Lung (tissue), 12 donors: ENCODE measurements around the gene LIFR. TPM values are rescaled to one million over a fixed set of nuclear protein-coding genes. Genes with fewer than 3 reads are reported as not detected.
A peak's percentile ranks its signal among the peaks of the same experiment; 100 is the strongest.

Experiments used
- ATAC-seq: fragments of 200-7000 bp; cut with Tn5 transposase; one replicate; pipeline ENCODE4 v1.9.1; 2020; ENCODE audit warnings: moderate number of reproducible peaks; ENCODE audit not compliant: insufficient read depth, low FRiP score
- DNase-seq, 3 donors: peaks; one replicate each; pipeline ENCODE4 v3.0.0-alpha.2; 2013 to 2017
- H3K27ac ChIP-seq, 2 donors: one replicate each; pipeline ENCODE4 v1.5.1; 2013; ENCODE audit warnings: mild to moderate bottlenecking in 2 of 2, moderate library complexity in 2 of 2, control low read depth in 1 of 2, inconsistent platforms in 1 of 2, low read depth in 1 of 2, low read length in 1 of 2
- H3K27me3 ChIP-seq, 3 donors: one replicate each; pipeline ENCODE4 v1.5.1; 2013; ENCODE audit warnings: low read length in 2 of 3; ENCODE audit not compliant: control insufficient read depth in 3 of 3, insufficient read depth in 3 of 3
- H3K36me3 ChIP-seq, 4 donors: one replicate each; pipeline ENCODE4 v1.5.1; 2013; ENCODE audit warnings: low read length in 4 of 4, mild to moderate bottlenecking in 1 of 4, moderate library complexity in 1 of 4; ENCODE audit not compliant: control insufficient read depth in 4 of 4, insufficient read depth in 4 of 4
- H3K4me1 ChIP-seq, 5 donors: one replicate each; pipeline ENCODE4 v1.5.1; 2013; ENCODE audit warnings: low read length in 5 of 5, mild to moderate bottlenecking in 2 of 5, moderate library complexity in 1 of 5; ENCODE audit not compliant: control insufficient read depth in 5 of 5, insufficient read depth in 5 of 5
- H3K4me3 ChIP-seq: one replicate; pipeline ENCODE4 v1.5.1; 2013; ENCODE audit warnings: mild to moderate bottlenecking, control low read depth, moderate library complexity
- H3K9ac ChIP-seq, 2 donors: one replicate each; pipeline ENCODE4 v1.5.1; 2013; ENCODE audit warnings: low read length in 2 of 2, control low read depth in 1 of 2; ENCODE audit not compliant: insufficient read depth in 1 of 2
- H3K9me3 ChIP-seq, 4 donors: one replicate each; pipeline ENCODE4 v1.5.1; 2013; ENCODE audit warnings: low read length in 3 of 4, mild to moderate bottlenecking in 1 of 4, moderate library complexity in 1 of 4; ENCODE audit not compliant: control insufficient read depth in 4 of 4, insufficient read depth in 3 of 4
- CTCF ChIP-seq: IDR thresholded peaks from 2 replicates; pipeline ENCODE4 v1.5.1; 2012; ENCODE audit warnings: mild to moderate bottlenecking; ENCODE audit errors: control extremely low read depth, extremely low read depth
- WGBS, 2 donors: extraction: QIAGEN DNeasy Blood & Tissue Kit; methylation state at CpG; one replicate each; pipeline ENCODE4 v1.1.7; 2013; 5-methylcytosine and 5-hydroxymethylcytosine counted together
- polyA plus RNA-seq, 2 donors: library from polyadenylated mRNA; stranded (reverse); fragments of 200-250 nt; gene quantifications; one replicate each; pipeline ENCODE4 v1.2.1, GENCODE V29; 2013
- total RNA-seq, 2 donors: library from RNA; depleted of rRNA in 1 of 2; stranded (reverse); fragments of >200 nt in 1 of 2; gene quantifications; one replicate each; pipeline ENCODE4 v1.2.1, GENCODE V29; 2014 to 2021
- donor health status: control.
- donor health status: control.
- donor health status: Bipolar disorder and iron deficiency.
- donor health status: healthy.
- donor health status: DM: yes; HTN: yes; CAD: no.

The LIFR gene
- total and polyA plus RNA-seq, 4 donors: 14.2 to 345 (median 37.8) TPM

GRCh38 chr5:38451074-38451725 lies 105.2 kb downstream of the LIFR start:
- DNase-seq: peak in 2 of 3 donors; percentile 54 to 55
- Histone ChIP-seq H3K4me1 (peaks cover 0 to 24% (median 12%) of the 10 kb centered on the region in 5 donors), H3K27ac (no peak overlapping the region), H3K9me3 (peaks cover 0 to 3% (median 0%) of the 10 kb centered on the region in 4 donors), H3K36me3 (no peaks in the 10 kb centered on the region), H3K27me3 (no peaks in the 10 kb centered on the region), H3K4me3 (no peak overlapping the region), H3K9ac (no peak overlapping the region)
- 68 to 76% methylated on average over 9 of the region's 9 CpGs for WGBS, 2 donors
- no peak for TF ChIP-seq CTCF
- ATAC-seq: no peak

- Histone ChIP-seq H3K4me3 (no peak overlapping the region), H3K4me1 (peaks cover 0 to 28% (median 12%) of the 10 kb centered on the region in 5 donors), H3K27me3 (no peaks in the 10 kb centered on the region), H3K36me3 (no peaks in the 10 kb centered on the region), H3K9me3 (peaks cover 0 to 3% (median 0%) of the 10 kb centered on the region in 4 donors), H3K27ac (no peak overlapping the region), H3K9ac (no peak overlapping the region)
- ATAC-seq: no peak
- 87% methylated on average over 6 of the region's 6 CpGs for WGBS, 2 donors
- no peak for DNase-seq
- no peak for TF ChIP-seq CTCF
These were observed 105.8 kb downstream of the LIFR start for GRCh38 chr5:38450627-38451026.

GRCh38 chr5:38448568-38449350 lies 107.7 kb downstream of the LIFR start:
- H3K27me3 ChIP-seq: no peaks in the 10 kb centered on the region
- H3K9me3 ChIP-seq: peaks cover 0 to 3% (median 0%) of the 10 kb centered on the region in 4 donors
- no peaks in the 10 kb centered on the region for H3K36me3 ChIP-seq
- no peak for TF ChIP-seq CTCF
- no peak overlapping the region for H3K27ac ChIP-seq
- H3K9ac ChIP-seq: no peak overlapping the region
- no peak for DNase-seq
- no peak overlapping the region for H3K4me3 ChIP-seq
- peaks cover 0 to 33% (median 14%) of the 10 kb centered on the region in 5 donors for H3K4me1 ChIP-seq
- no peak for ATAC-seq
- 72 to 77% methylated on average over 9 of the region's 9 CpGs for WGBS, 2 donors
